ENCODE results near the gene SPRY4. TPM values are rescaled to one million over a fixed set of nuclear protein-coding genes. Genes with fewer than 3 reads are reported as not detected.

Gene SPRY4
- total and polyA plus RNA-seq, 2 of the 13 experiments (the other 11 are each of a cell fraction or from before 2014, with no cell fraction given): 8.9 to 17.8 TPM

DNA sequence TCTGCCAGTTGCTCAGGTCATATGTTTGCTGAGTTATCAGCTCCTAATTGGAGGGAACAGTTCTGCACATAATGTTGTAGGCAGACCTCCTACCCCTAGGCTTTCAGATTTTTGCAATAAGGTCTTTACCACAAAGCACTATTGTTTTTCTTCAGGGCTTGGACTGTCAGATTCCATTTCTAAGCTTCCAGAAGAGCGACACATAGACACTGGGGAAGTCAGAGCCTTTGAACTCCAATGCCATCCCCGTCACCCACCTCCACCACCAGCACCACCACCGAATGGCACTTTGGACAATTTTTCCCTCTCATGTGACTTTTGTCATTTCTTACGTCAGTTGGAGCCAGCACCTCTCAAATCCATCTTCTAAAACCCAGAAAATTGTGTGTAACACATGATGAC lies 28.3 kb upstream of the SPRY4 start (continued):
- TF ChIP-seq, protein P1, sequence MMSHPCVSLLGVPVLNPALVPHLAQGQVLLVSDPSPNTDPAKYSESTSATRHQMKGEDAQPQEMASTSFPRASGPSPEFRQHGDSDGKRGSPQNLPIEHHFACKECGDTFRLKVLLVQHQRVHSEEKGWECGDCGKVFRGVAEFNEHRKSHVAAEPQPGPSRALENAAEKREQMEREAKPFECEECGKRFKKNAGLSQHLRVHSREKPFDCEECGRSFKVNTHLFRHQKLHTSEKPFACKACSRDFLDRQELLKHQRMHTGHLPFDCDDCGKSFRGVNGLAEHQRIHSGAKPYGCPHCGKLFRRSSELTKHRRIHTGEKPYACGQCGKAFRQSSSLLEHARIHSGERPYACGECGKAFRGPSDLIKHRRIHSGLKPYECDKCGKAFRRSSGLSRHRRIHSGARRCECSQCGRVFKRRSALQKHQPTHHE (CRISPR knock-in tag; IDR thresholded peaks at IDR 0.05; ENCODE audit: borderline replicate concordance): no peak
- no peak for TF ChIP-seq RARG (CRISPR knock-in tag; IDR thresholded peaks at IDR 0.05; ENCODE audit: low read depth)
- TF ChIP-seq, protein P2, sequence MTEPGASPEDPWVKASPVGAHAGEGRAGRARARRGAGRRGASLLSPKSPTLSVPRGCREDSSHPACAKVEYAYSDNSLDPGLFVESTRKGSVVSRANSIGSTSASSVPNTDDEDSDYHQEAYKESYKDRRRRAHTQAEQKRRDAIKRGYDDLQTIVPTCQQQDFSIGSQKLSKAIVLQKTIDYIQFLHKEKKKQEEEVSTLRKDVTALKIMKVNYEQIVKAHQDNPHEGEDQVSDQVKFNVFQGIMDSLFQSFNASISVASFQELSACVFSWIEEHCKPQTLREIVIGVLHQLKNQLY (CRISPR knock-in tag; IDR thresholded peaks at IDR 0.05): no peak
- TF ChIP-seq TRIM24 (CRISPR knock-in tag; IDR thresholded peaks at IDR 0.05): no peak
- TF ChIP-seq SP140L (CRISPR knock-in tag; IDR thresholded peaks at IDR 0.05; ENCODE audit: borderline replicate concordance): no peak
- TF ChIP-seq MBD4 (IDR thresholded peaks at IDR 0.05; ENCODE audit: borderline replicate concordance, low read length): no peak
- no peak for TF ChIP-seq CCDC6 (CRISPR knock-in tag; IDR thresholded peaks at IDR 0.05)
- TF ChIP-seq, protein P3, sequence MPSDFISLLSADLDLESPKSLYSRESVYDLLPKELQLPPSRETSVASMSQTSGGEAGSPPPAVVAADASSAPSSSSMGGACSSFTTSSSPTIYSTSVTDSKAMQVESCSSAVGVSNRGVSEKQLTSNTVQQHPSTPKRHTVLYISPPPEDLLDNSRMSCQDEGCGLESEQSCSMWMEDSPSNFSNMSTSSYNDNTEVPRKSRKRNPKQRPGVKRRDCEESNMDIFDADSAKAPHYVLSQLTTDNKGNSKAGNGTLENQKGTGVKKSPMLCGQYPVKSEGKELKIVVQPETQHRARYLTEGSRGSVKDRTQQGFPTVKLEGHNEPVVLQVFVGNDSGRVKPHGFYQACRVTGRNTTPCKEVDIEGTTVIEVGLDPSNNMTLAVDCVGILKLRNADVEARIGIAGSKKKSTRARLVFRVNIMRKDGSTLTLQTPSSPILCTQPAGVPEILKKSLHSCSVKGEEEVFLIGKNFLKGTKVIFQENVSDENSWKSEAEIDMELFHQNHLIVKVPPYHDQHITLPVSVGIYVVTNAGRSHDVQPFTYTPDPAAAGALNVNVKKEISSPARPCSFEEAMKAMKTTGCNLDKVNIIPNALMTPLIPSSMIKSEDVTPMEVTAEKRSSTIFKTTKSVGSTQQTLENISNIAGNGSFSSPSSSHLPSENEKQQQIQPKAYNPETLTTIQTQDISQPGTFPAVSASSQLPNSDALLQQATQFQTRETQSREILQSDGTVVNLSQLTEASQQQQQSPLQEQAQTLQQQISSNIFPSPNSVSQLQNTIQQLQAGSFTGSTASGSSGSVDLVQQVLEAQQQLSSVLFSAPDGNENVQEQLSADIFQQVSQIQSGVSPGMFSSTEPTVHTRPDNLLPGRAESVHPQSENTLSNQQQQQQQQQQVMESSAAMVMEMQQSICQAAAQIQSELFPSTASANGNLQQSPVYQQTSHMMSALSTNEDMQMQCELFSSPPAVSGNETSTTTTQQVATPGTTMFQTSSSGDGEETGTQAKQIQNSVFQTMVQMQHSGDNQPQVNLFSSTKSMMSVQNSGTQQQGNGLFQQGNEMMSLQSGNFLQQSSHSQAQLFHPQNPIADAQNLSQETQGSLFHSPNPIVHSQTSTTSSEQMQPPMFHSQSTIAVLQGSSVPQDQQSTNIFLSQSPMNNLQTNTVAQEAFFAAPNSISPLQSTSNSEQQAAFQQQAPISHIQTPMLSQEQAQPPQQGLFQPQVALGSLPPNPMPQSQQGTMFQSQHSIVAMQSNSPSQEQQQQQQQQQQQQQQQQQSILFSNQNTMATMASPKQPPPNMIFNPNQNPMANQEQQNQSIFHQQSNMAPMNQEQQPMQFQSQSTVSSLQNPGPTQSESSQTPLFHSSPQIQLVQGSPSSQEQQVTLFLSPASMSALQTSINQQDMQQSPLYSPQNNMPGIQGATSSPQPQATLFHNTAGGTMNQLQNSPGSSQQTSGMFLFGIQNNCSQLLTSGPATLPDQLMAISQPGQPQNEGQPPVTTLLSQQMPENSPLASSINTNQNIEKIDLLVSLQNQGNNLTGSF (CRISPR knock-in tag; IDR thresholded peaks at IDR 0.05): no peak
- peak; percentile 43; the same call in 1 of the 2 replicates for TF ChIP-seq ZBTB21 (CRISPR knock-in tag; IDR thresholded peaks at IDR 0.05)
- TF ChIP-seq, protein P4, sequence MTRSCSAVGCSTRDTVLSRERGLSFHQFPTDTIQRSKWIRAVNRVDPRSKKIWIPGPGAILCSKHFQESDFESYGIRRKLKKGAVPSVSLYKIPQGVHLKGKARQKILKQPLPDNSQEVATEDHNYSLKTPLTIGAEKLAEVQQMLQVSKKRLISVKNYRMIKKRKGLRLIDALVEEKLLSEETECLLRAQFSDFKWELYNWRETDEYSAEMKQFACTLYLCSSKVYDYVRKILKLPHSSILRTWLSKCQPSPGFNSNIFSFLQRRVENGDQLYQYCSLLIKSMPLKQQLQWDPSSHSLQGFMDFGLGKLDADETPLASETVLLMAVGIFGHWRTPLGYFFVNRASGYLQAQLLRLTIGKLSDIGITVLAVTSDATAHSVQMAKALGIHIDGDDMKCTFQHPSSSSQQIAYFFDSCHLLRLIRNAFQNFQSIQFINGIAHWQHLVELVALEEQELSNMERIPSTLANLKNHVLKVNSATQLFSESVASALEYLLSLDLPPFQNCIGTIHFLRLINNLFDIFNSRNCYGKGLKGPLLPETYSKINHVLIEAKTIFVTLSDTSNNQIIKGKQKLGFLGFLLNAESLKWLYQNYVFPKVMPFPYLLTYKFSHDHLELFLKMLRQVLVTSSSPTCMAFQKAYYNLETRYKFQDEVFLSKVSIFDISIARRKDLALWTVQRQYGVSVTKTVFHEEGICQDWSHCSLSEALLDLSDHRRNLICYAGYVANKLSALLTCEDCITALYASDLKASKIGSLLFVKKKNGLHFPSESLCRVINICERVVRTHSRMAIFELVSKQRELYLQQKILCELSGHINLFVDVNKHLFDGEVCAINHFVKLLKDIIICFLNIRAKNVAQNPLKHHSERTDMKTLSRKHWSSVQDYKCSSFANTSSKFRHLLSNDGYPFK (CRISPR knock-in tag; IDR thresholded peaks at IDR 0.05; ENCODE audit: borderline replicate concordance): no peak
- no peak for TF ChIP-seq RBM39 (IDR thresholded peaks at IDR 0.05; ENCODE audit: low read depth, low read length, poor library complexity, severe bottlenecking)
- no peak for TF ChIP-seq ZNF3 (CRISPR knock-in tag; IDR thresholded peaks at IDR 0.05)
- no peak for TF ChIP-seq PCBP2 (optimal IDR thresholded peaks at IDR 0.05; ENCODE audit: low read depth, low read length, poor library complexity, severe bottlenecking)
- no peak for TF ChIP-seq NFE2 (CRISPR knock-in tag; IDR thresholded peaks at IDR 0.05)
- TF ChIP-seq, protein P5, sequence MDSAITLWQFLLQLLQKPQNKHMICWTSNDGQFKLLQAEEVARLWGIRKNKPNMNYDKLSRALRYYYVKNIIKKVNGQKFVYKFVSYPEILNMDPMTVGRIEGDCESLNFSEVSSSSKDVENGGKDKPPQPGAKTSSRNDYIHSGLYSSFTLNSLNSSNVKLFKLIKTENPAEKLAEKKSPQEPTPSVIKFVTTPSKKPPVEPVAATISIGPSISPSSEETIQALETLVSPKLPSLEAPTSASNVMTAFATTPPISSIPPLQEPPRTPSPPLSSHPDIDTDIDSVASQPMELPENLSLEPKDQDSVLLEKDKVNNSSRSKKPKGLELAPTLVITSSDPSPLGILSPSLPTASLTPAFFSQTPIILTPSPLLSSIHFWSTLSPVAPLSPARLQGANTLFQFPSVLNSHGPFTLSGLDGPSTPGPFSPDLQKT (CRISPR knock-in tag; IDR thresholded peaks at IDR 0.05; ENCODE audit: borderline replicate concordance): no peak
- TF ChIP-seq ZNF468 (CRISPR knock-in tag; IDR thresholded peaks at IDR 0.05): no peak
- TF ChIP-seq CBFB (CRISPR knock-in tag; IDR thresholded peaks at IDR 0.05): no peak

Data from HepG2 (cell line).